Neuronal stem cell (in vitro differentiated cells): ENCODE data around the gene HBEGF.

ENCODE experiments used
- DNase-seq: peaks from one replicate; pipeline ENCODE4 v3.0.0-alpha.2; 2013; ENCODE audit warnings: low spot score
- H2AFZ ChIP-seq: one replicate; pipeline ENCODE4 v1.6.1; 2013; ENCODE audit warnings: mild to moderate bottlenecking, low read length, inconsistent platforms
- H2AK5ac ChIP-seq: 2 replicates; pipeline ENCODE4 v1.6.1; 2013; ENCODE audit warnings: low read depth, mild to moderate bottlenecking, inconsistent platforms, low read length, moderate library complexity, mixed read lengths
- H2BK120ac ChIP-seq: 2 replicates; pipeline ENCODE4 v1.6.1; 2013; ENCODE audit warnings: low read depth, mild to moderate bottlenecking, inconsistent platforms, low read length, moderate library complexity, mixed read lengths
- H2BK12ac ChIP-seq: one replicate; pipeline ENCODE4 v1.6.1; 2013; ENCODE audit warnings: low read length, inconsistent platforms
- H2BK15ac ChIP-seq: 2 replicates; pipeline ENCODE4 v1.6.1; 2013; ENCODE audit warnings: mild to moderate bottlenecking, low read length, inconsistent platforms, mixed read lengths
- H2BK5ac ChIP-seq: one replicate; pipeline ENCODE4 v1.6.1; 2013; ENCODE audit warnings: inconsistent platforms, mild to moderate bottlenecking, low read length, moderate library complexity
- H3K14ac ChIP-seq: one replicate; pipeline ENCODE4 v1.6.1; 2013; ENCODE audit warnings: low read length, inconsistent platforms
- H3K18ac ChIP-seq: 2 replicates; pipeline ENCODE4 v1.6.1; 2013; ENCODE audit warnings: low read length, inconsistent platforms
- H3K23ac ChIP-seq: 2 replicates; pipeline ENCODE4 v1.6.1; 2013; ENCODE audit warnings: low read depth, mild to moderate bottlenecking, mixed read lengths, low read length, inconsistent platforms; ENCODE audit not compliant: poor library complexity
- H3K27ac ChIP-seq: replicated peaks from 3 replicates; pipeline ENCODE4 v1.5.1; 2013; ENCODE audit warnings: low read length, inconsistent platforms
- H3K27me3 ChIP-seq, 3 experiments: 2 replicates each; pipeline ENCODE4 v1.6.1; 2013; ENCODE audit warnings: low read length in 3 of 3, mild to moderate bottlenecking in 2 of 3, inconsistent platforms in 1 of 3, low read depth in 1 of 3, mixed read lengths in 1 of 3, moderate library complexity in 1 of 3; ENCODE audit not compliant: control insufficient read depth in 3 of 3, insufficient read depth in 3 of 3
- H3K36me3 ChIP-seq, 2 donors: replicated peaks in 1 of 2; 2 replicates each; pipeline ENCODE4 v1.6.1; 2013; ENCODE audit warnings: low read length in 2 of 2; ENCODE audit not compliant: control insufficient read depth in 2 of 2, insufficient read depth in 2 of 2
- H3K4ac ChIP-seq: 2 replicates; pipeline ENCODE4 v1.6.1; 2013; ENCODE audit warnings: inconsistent platforms, mild to moderate bottlenecking, low read length, moderate library complexity
- H3K4me1 ChIP-seq, 2 donors: 1 replicate in 1 of 2; 2 replicates in 1 of 2; pipeline ENCODE4 v1.6.1; 2013; ENCODE audit warnings: low read length in 2 of 2, low read depth in 1 of 2; ENCODE audit not compliant: control insufficient read depth in 2 of 2, insufficient read depth in 1 of 2
- H3K4me2 ChIP-seq: one replicate; pipeline ENCODE4 v1.6.1; 2013; ENCODE audit warnings: mild to moderate bottlenecking, low read length, inconsistent platforms; ENCODE audit not compliant: insufficient read depth, poor library complexity, severe bottlenecking
- H3K4me3 ChIP-seq, 2 donors: 2 replicates each; pipeline ENCODE4 v1.5.1; 2013; ENCODE audit warnings: low read length in 2 of 2, mild to moderate bottlenecking in 2 of 2, inconsistent platforms in 1 of 2, moderate library complexity in 1 of 2
- H3K79me1 ChIP-seq: one replicate; pipeline ENCODE4 v1.6.1; 2013; ENCODE audit warnings: low read depth, mild to moderate bottlenecking, inconsistent platforms, low read length, moderate library complexity
- H3K9ac ChIP-seq: one replicate; pipeline ENCODE4 v1.6.1; 2013; ENCODE audit warnings: mild to moderate bottlenecking, low read depth, low read length, inconsistent platforms; ENCODE audit not compliant: poor library complexity
- H3K9me3 ChIP-seq, 2 donors: replicated peaks in 1 of 2; 2 replicates each; pipeline versions ENCODE3 to v1.6.1; 2013; ENCODE audit warnings: low read length in 2 of 2, mild to moderate bottlenecking in 2 of 2, inconsistent platforms in 1 of 2, low read depth in 1 of 2, mixed read lengths in 1 of 2, moderate library complexity in 1 of 2; ENCODE audit not compliant: control insufficient read depth in 2 of 2, insufficient read depth in 1 of 2
- H4K8ac ChIP-seq: one replicate; pipeline ENCODE4 v1.6.1; 2013; ENCODE audit warnings: low read depth, mild to moderate bottlenecking, inconsistent platforms, low read length, moderate library complexity
- H4K91ac ChIP-seq: one replicate; pipeline ENCODE4 v1.6.1; 2013; ENCODE audit warnings: low read length, low read depth, mild to moderate bottlenecking, inconsistent platforms; ENCODE audit not compliant: poor library complexity
- WGBS, 2 donors: extraction: QIAGEN DNeasy Blood & Tissue Kit; methylation state at CpG; one replicate each; pipeline ENCODE4 v1.1.7; 2013; ENCODE audit warnings: missing lambda C conversion rate in 2 of 2, mixed read lengths in 1 of 2; ENCODE audit not compliant: insufficient read length in 2 of 2, insufficient replicate concordance in 1 of 2; ENCODE audit errors: extremely low coverage in 2 of 2; 5-methylcytosine and 5-hydroxymethylcytosine counted together

Gene HBEGF

GRCh38 chr5:140324041-140324600 is 22.3 kb downstream of the HBEGF start:
- no peaks in the 10 kb centered on the region for H3K9me3 ChIP-seq
- peak overlapping the region; percentile 30 for H2BK120ac ChIP-seq
- no peak overlapping the region for H4K8ac ChIP-seq
- WGBS, 2 donors: no CpG with 5 or more reads among the region's 5 CpGs
- H3K4me1 ChIP-seq: peaks cover 22 to 36% of the 10 kb centered on the region in 2 donors
- no peak overlapping the region for H3K4me3 ChIP-seq
- no peak overlapping the region for H3K14ac ChIP-seq
- no peak overlapping the region for H2BK15ac ChIP-seq
- peak overlapping the region; percentile 4 for H2AFZ ChIP-seq
- H3K27me3 ChIP-seq: no peaks in the 10 kb centered on the region
- H3K18ac ChIP-seq: no peak overlapping the region
- no peak overlapping the region for H2AK5ac ChIP-seq
- H3K4me2 ChIP-seq: no peak overlapping the region
- no peak overlapping the region for H3K4ac ChIP-seq
- H2BK12ac ChIP-seq: no peak overlapping the region
- no peak overlapping the region for H3K9ac ChIP-seq
- DNase-seq: no peak
- H3K36me3 ChIP-seq: no peaks in the 10 kb centered on the region
- H4K91ac ChIP-seq: no peak overlapping the region
- H3K27ac ChIP-seq: no peak overlapping the region
- H3K23ac ChIP-seq: no peak overlapping the region
- H3K79me1 ChIP-seq: no peaks in the 10 kb centered on the region
- no peak overlapping the region for H2BK5ac ChIP-seq

GRCh38 chr5:140322751-140323731 is 23.4 kb downstream of the HBEGF start:
- no peaks in the 10 kb centered on the region for H3K9me3 ChIP-seq
- H2AFZ ChIP-seq: peak overlapping the region; percentile 36
- H4K8ac ChIP-seq: no peak overlapping the region
- no peaks in the 10 kb centered on the region for H3K27me3 ChIP-seq
- H3K23ac ChIP-seq: no peak overlapping the region
- no peak overlapping the region for H4K91ac ChIP-seq
- DNase-seq: no peak
- peak overlapping the region; percentile 73 for H3K18ac ChIP-seq
- WGBS, 2 donors: no CpG with 5 or more reads among the region's 9 CpGs
- peak overlapping the region; percentile 40 for H3K27ac ChIP-seq
- no peaks in the 10 kb centered on the region for H3K79me1 ChIP-seq
- no peak overlapping the region for H3K9ac ChIP-seq
- H3K4me3 ChIP-seq: no peak overlapping the region
- no peaks in the 10 kb centered on the region for H3K36me3 ChIP-seq
- no peak overlapping the region for H2BK12ac ChIP-seq
- H2BK15ac ChIP-seq: no peak overlapping the region
- no peak overlapping the region for H2AK5ac ChIP-seq
- peaks cover 20 to 31% of the 10 kb centered on the region in 2 donors for H3K4me1 ChIP-seq
- H3K4me2 ChIP-seq: peak overlapping the region; percentile 23
- no peak overlapping the region for H3K14ac ChIP-seq
- peak overlapping the region; percentile 72 for H2BK5ac ChIP-seq
- H2BK120ac ChIP-seq: peak overlapping the region; percentile 23
- no peak overlapping the region for H3K4ac ChIP-seq

GRCh38 chr5:140321796-140322195 is 24.6 kb downstream of the HBEGF start:
- no peak overlapping the region for H3K14ac ChIP-seq
- H2BK120ac ChIP-seq: no peak overlapping the region
- H2AK5ac ChIP-seq: no peak overlapping the region
- H4K8ac ChIP-seq: no peak overlapping the region
- H4K91ac ChIP-seq: no peak overlapping the region
- H2BK12ac ChIP-seq: no peak overlapping the region
- H3K9me3 ChIP-seq: no peaks in the 10 kb centered on the region
- no peaks in the 10 kb centered on the region for H3K36me3 ChIP-seq
- no peak overlapping the region for H3K4me2 ChIP-seq
- H3K79me1 ChIP-seq: no peaks in the 10 kb centered on the region
- no peak overlapping the region for H3K27ac ChIP-seq
- H3K4me3 ChIP-seq: no peak overlapping the region
- peak overlapping the region; percentile 7 for H2BK5ac ChIP-seq
- no peak for DNase-seq
- H3K18ac ChIP-seq: peak overlapping the region; percentile 23
- no CpG with 5 or more reads among the region's 2 CpGs for WGBS, 2 donors
- no peak overlapping the region for H2AFZ ChIP-seq
- no peak overlapping the region for H3K23ac ChIP-seq
- H3K9ac ChIP-seq: no peak overlapping the region
- peaks cover 15 to 24% of the 10 kb centered on the region in 2 donors for H3K4me1 ChIP-seq
- H3K4ac ChIP-seq: no peak overlapping the region
- no peak overlapping the region for H2BK15ac ChIP-seq
- H3K27me3 ChIP-seq: no peaks in the 10 kb centered on the region

- Histone ChIP-seq H3K79me1 (no peaks in the 10 kb centered on the region), H3K27ac (no peak overlapping the region), H3K9ac (no peak overlapping the region), H4K8ac (no peak overlapping the region), H2AK5ac (no peak overlapping the region), H3K36me3 (no peaks in the 10 kb centered on the region), H3K27me3 (no peaks in the 10 kb centered on the region), H2AFZ (no peak overlapping the region), H3K23ac (no peak overlapping the region), H2BK15ac (no peak overlapping the region), H3K4me1 (peaks cover 14 to 22% of the 10 kb centered on the region in 2 donors), H3K4ac (no peak overlapping the region), H3K14ac (no peak overlapping the region), H3K4me2 (no peak overlapping the region), H2BK120ac (no peak overlapping the region), H3K9me3 (no peaks in the 10 kb centered on the region), H3K18ac (no peak overlapping the region), H2BK12ac (no peak overlapping the region), H4K91ac (no peak overlapping the region), H3K4me3 (no peak overlapping the region), H2BK5ac (no peak overlapping the region)
- no peak for DNase-seq
- no CpG with 5 or more reads among the region's 1 CpG for WGBS, 2 donors
These were observed 26.6 kb downstream of the HBEGF start for GRCh38 chr5:140319833-140320232.
